GM18868 (cell line): ENCODE measurements around the gene NHS.

Experiments
- ATAC-seq: cut with Tn5 transposase; IDR thresholded peaks from one replicate; pipeline ENCODE4 v1.9.1; 2021; ENCODE audit warnings: mild to moderate bottlenecking, moderate library complexity; ENCODE audit not compliant: unreplicated experiment

The NHS gene

DNA sequence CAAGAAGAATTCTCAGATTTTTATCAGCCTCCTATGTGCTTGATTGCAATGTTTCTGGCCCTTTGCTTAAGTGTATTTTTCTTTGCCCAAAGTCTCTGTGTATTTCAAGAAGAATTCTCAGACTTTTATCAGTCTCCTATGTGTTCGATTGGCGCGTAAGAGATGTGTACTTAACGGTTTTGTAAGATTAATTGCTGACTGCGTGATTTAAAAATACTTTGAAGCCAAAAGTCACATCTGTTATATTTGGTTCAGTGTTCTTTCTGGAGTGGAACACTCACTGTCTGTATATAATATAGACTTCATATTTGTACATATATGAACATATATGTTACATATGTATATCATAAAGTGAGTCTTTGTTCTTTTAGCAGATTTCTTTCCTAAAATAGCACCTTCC is 373.7 kb downstream of the NHS start:
- ATAC-seq, result no peak

DNA sequence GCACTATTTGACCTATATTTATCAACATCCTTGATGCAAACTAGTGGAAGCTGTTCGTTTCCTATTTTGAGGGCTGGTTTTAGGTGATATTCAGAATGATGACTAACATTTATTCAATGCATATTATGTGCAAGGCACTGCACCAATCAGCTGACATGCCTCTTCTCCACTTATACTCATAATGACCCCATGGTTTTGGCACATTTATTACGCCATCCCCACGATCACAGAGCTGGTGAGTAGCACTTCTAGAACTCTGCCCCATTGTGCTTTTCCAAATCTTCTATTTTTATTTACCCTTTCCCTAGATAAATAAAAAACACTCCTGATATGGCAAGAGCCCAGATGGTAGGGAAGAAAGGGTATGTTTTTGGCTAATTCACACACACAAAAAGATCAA is 375.4 kb downstream of the NHS start:
- ATAC-seq, result no peak

DNA sequence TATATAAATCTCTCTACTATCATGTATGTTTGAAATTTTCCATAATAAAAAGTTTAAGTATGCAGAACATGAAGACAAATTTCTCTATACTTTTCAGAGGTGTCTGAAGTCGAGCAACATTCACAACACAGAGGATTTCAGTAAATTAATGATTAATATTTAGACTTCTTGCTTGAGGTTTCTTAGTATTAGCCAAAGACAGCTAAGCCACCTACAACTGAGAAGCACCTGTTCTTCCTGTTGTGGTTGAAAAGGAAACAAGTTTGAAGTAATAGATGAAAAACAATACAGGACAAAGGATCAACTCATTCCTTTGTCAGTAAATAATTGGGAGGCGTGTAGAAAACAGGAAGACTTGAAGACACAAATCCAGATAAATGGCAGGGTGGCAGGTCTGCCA is 383.4 kb downstream of the NHS start:
- ATAC-seq, result no peak

DNA sequence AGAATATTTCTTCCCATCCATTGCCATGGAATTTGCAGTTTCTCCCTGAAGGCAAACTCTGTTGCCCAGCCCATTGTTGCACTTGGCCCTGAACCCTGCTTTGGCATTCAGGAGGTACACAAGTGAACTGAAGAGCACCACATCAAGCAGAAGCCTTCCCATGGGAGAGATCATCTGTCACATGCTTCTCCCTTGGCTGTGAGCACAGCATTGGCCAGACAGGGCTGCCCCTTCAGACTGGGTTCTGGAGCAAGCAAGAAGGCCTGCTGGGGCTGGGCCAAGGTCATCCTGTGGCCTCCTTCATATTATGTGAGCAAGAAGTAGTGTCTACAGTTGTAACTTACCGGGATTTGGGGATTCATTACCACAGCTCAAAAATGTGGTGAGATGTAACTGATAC is 385.0 kb downstream of the NHS start:
- ATAC-seq, result no peak

DNA sequence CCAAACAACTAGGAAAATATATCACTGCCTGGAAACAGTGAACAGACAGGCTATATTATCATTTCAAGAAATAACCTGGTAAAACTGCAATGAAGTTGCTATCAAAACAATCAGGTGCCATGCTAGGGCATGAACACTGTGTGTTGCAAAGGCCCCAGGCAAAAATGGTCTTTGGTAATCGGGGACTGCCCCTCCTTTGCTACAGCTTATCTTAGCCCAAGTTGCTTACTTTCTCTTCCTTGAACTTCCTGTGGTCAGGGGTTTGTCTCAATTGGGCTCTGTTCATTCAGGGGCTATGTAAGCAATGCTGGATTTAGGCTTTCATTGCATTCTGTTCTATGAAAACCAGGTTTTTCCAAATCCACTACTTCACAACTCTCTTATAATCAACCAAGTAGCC is 392.7 kb downstream of the NHS start:
- no peak for ATAC-seq

DNA sequence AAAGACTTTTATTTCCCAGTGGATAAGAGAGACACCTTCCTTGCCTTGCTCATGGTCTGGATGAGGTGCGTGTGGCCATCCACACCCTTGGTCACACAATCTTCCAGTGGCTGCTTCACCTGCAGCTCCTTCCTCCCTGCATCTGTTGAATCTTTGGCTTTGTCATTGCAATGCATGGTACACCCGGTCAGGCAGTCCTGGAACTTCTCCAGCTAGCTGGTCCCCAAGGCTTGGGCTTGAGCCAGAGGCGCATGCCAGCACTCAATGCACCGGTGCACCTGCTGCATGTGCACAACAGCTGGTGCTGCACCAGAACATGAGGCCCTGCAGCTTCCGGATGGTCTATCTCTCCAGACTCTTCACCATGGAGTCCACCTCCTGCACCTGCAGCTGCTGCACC is 394.0 kb downstream of the NHS start:
- ATAC-seq, result no peak

DNA sequence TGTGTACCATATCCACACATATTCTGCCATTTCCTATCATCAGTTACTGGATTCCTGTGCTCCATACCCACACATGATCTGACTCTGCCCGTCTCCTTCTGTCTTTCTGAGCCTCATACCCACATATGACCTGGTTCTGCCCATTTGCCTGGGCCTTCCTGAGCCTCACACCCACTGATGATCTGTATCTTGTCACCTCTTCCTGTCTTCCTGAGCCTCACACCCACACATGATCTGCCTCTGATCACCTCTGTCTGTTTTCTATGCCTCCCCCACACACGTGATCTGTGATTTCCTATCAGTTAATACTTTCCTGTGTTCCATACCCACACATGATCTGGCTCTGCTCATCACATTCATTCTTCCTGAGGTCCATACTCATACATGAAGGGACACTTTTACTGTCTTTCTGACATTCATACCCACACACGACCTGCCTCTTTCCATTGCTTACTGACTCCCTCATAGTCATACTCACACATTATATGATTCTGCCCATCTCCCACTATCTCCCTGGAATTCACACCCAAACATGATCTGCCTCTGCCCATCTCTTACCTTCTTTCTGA is 394.8 kb downstream of the NHS start:
- no peak for ATAC-seq

DNA sequence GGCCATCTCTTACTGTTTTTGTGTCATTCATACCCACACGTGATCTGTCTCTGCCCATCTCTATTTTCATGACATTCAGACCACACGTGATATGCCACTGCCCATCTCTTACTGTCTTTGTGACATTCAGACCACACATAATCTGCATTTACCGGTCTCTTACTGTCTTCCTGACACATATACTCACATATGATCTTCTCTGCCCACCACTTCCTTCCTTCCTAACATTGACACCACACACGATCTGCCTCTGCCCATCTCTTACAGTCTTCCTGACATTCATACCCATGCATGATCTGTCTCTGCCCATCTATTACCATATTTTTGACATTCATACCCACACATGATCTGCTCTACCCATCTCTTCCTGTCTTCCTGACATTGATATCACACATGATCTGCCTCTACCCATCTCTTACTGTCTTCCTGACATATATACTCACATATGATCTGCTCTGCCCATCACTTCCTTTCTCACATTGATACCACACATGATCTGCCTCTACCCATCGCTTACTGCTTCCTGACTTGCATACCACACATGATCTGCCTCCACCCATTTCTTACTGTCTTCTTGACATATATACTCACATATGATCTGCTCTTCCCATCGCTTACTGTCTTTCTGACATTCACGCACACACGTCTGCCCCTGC is 398.3 kb downstream of the NHS start:
- no peak for ATAC-seq

DNA sequence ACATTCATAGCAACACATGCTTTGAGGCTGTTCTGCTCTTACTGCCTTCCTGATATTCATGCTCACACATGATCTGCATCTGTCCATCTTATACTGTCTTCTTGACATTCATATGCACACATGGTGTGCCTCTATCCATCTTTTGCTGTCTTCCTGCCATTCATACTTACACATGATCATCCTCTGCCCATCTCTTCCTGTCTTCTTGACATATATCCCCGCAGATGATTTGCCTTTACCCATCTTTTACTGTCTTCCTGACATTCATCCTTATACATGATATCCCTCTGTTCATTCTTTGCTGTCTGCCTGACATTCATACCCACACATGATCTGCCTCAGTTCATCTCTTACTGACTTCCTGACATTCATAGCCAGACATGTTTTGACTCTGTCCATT is 399.1 kb downstream of the NHS start:
- ATAC-seq, result no peak

DNA sequence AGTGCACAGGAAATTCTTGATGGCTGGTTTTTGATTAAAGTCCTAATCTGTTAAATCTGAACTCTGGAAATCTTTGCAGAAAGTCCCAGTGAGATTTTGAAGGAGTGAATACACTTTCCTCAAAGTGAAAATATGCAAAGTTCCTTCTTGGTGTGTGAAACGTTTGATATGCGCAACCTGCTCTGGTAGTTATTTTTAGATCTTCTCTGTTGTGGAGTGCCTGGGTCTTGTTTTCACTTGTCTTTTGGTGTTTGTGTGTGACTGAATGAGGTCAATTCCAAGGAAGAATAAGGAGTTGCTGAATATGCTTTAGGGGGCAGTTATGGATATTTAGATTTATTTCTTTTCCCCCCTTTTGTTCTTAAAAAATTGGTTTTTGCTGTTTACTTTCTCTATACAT is 404.0 kb downstream of the NHS start:
- no peak for ATAC-seq

DNA sequence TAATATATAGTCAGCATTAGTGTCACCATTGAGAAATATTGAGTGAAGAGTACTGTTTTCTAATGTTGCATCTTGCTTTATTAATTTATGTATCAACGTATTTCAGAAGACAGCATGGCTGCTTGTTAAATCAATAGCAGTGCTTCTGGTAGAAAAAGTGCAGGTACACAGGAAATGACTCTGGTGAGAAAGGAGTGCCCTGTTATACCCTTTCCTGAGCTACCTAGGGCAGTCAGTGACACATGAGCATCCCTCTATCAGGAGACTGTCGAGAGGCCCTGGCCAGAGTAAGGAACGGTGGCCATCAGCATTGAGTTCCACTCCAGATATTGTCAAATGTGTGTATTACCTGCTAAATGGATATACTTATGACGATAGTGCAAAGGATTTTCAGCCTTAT is 404.4 kb downstream of the NHS start:
- no peak for ATAC-seq
